Measurements from ENCODE around the gene DLGAP1.

GRCh38 chr18:4207383-4207985, 247.6 kb downstream of the DLGAP1 start:
- TF ChIP-seq YY1 (IDR thresholded peaks at IDR 0.05; ENCODE audit: low read depth), result no peak
- no peak for TF ChIP-seq MAX (IDR thresholded peaks at IDR 0.05)
- no peak for TF ChIP-seq CEBPB (IDR thresholded peaks at IDR 0.05)
- no peak for TF ChIP-seq USF1 (IDR thresholded peaks at IDR 0.05)
- no peak for TF ChIP-seq RAD21 (IDR thresholded peaks at IDR 0.05; ENCODE audit: low read depth)
- TF ChIP-seq, protein P1, sequence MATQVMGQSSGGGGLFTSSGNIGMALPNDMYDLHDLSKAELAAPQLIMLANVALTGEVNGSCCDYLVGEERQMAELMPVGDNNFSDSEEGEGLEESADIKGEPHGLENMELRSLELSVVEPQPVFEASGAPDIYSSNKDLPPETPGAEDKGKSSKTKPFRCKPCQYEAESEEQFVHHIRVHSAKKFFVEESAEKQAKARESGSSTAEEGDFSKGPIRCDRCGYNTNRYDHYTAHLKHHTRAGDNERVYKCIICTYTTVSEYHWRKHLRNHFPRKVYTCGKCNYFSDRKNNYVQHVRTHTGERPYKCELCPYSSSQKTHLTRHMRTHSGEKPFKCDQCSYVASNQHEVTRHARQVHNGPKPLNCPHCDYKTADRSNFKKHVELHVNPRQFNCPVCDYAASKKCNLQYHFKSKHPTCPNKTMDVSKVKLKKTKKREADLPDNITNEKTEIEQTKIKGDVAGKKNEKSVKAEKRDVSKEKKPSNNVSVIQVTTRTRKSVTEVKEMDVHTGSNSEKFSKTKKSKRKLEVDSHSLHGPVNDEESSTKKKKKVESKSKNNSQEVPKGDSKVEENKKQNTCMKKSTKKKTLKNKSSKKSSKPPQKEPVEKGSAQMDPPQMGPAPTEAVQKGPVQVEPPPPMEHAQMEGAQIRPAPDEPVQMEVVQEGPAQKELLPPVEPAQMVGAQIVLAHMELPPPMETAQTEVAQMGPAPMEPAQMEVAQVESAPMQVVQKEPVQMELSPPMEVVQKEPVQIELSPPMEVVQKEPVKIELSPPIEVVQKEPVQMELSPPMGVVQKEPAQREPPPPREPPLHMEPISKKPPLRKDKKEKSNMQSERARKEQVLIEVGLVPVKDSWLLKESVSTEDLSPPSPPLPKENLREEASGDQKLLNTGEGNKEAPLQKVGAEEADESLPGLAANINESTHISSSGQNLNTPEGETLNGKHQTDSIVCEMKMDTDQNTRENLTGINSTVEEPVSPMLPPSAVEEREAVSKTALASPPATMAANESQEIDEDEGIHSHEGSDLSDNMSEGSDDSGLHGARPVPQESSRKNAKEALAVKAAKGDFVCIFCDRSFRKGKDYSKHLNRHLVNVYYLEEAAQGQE (IDR thresholded peaks at IDR 0.05; ENCODE audit: low read depth), result no peak
- no peak for TF ChIP-seq EP300 (IDR thresholded peaks at IDR 0.05; ENCODE audit: borderline replicate concordance)
- TF ChIP-seq CREB1 (IDR thresholded peaks at IDR 0.05; ENCODE audit: low read depth), result no peak
- TF ChIP-seq FOXM1 (IDR thresholded peaks at IDR 0.05; ENCODE audit: borderline replicate concordance, low read depth), result no peak
- no peak for TF ChIP-seq TEAD4 (IDR thresholded peaks at IDR 0.05)
- no peak for TF ChIP-seq TAF1 (IDR thresholded peaks at IDR 0.05; ENCODE audit: low read depth)
- TF ChIP-seq ZBTB7A (IDR thresholded peaks at IDR 0.05; ENCODE audit: low read depth), result no peak

Data from Ishikawa (cell line).